IMR-90 (cell line): ENCODE results near the gene GUCD1. TPM values are rescaled to one million over a fixed set of nuclear protein-coding genes. Genes with fewer than 3 reads are reported as not detected.

Source experiments
- ATAC-seq: fragments of 200-7000 bp; cut with Tn5 transposase; 2 replicates; pipeline ENCODE4 v1.9.1; 2020; ENCODE audit warnings: low read depth, mild to moderate bottlenecking, moderate library complexity
- BruUV-seq: library from RNA; stranded (reverse); fragments of 400-500 nt; replicated peaks from 2 replicates; lab custom pipeline; 2021; lab: Mats Ljungman, UMichigan
- CTCF ChIA-PET: fragments of 300-600 bp; formaldehyde crosslinking; extraction: SDS; loops from one replicate; lab custom pipeline; 2021; ENCODE audit warnings: antibody characterized with exemption; lab: Yijun Ruan, JAX
- POLR2A ChIA-PET: fragments of 300-600 bp; sonication (Branson Sonifier 250); formaldehyde crosslinking; loops from one replicate; lab custom pipeline; 2022; ENCODE audit warnings: antibody characterized with exemption; ENCODE audit not compliant: unreplicated experiment; lab: Charles Lee
- DNase-seq: peaks from one replicate; pipeline ENCODE4 v3.0.0; 2013
- H2AFZ ChIP-seq: replicated peaks from 2 replicates; pipeline ENCODE3; 2013; ENCODE audit warnings: low read length, mild to moderate bottlenecking; ENCODE audit not compliant: poor library complexity
- H2AK5ac ChIP-seq: 2 replicates; pipeline ENCODE4 v1.6.1; 2013; ENCODE audit warnings: low read depth, low read length, inconsistent platforms
- H2AK9ac ChIP-seq: replicated peaks from 2 replicates; pipeline ENCODE3; 2013; ENCODE audit warnings: mild to moderate bottlenecking, low read depth, low read length, moderate library complexity; ENCODE audit not compliant: poor library complexity
- H2BK120ac ChIP-seq: 2 replicates; pipeline ENCODE4 v1.6.1; 2013; ENCODE audit warnings: low read depth, low read length, inconsistent platforms
- H2BK15ac ChIP-seq: 3 replicates; pipeline ENCODE4 v1.6.1; 2013; ENCODE audit warnings: low read depth, low read length, inconsistent platforms
- H2BK20ac ChIP-seq: 2 replicates; pipeline ENCODE4 v1.6.1; 2013; ENCODE audit warnings: low read depth, mild to moderate bottlenecking, inconsistent platforms, low read length, moderate library complexity
- H2BK5ac ChIP-seq: 2 replicates; pipeline ENCODE4 v1.6.1; 2013; ENCODE audit warnings: mild to moderate bottlenecking, low read depth, low read length, inconsistent platforms; ENCODE audit not compliant: poor library complexity, severe bottlenecking
- H3K14ac ChIP-seq: replicated peaks from 2 replicates; pipeline ENCODE4 v1.6.1; 2013; ENCODE audit warnings: low read depth, low read length, inconsistent platforms
- H3K18ac ChIP-seq: 2 replicates; pipeline ENCODE4 v1.6.1; 2013; ENCODE audit warnings: low read depth, low read length, control low read depth
- H3K23ac ChIP-seq: 2 replicates; pipeline ENCODE4 v1.6.1; 2013; ENCODE audit warnings: low read depth, low read length, inconsistent platforms
- H3K27ac ChIP-seq: 2 replicates; pipeline ENCODE4 v1.5.1; 2013; ENCODE audit warnings: mild to moderate bottlenecking, control low read depth, low read length; ENCODE audit not compliant: insufficient read depth
- H3K27me3 ChIP-seq: 2 replicates; pipeline ENCODE4 v1.6.1; 2013; ENCODE audit warnings: low read length; ENCODE audit not compliant: control insufficient read depth, insufficient read depth
- H3K36me3 ChIP-seq: 2 replicates; pipeline ENCODE4 v1.6.1; 2013; ENCODE audit warnings: low read length, mixed read lengths; ENCODE audit not compliant: control insufficient read depth, insufficient read depth
- H3K4ac ChIP-seq: 2 replicates; pipeline ENCODE4 v1.6.1; 2013; ENCODE audit warnings: low read depth, low read length, inconsistent platforms
- H3K4me1 ChIP-seq: 2 replicates; pipeline ENCODE4 v1.6.1; 2013; ENCODE audit warnings: low read length, mixed read lengths; ENCODE audit not compliant: control insufficient read depth, insufficient read depth
- H3K4me2 ChIP-seq: 2 replicates; pipeline ENCODE4 v1.6.1; 2013; ENCODE audit warnings: low read depth, mild to moderate bottlenecking, control low read depth, low read length, moderate library complexity
- H3K4me3 ChIP-seq: 2 replicates; pipeline ENCODE4 v1.5.1; 2013; ENCODE audit warnings: low read depth, mild to moderate bottlenecking, control low read depth, low read length, moderate library complexity; ENCODE audit not compliant: insufficient read depth
- H3K56ac ChIP-seq: 2 replicates; pipeline ENCODE4 v1.6.1; 2013; ENCODE audit warnings: low read length, inconsistent platforms; ENCODE audit not compliant: insufficient read depth; ENCODE audit errors: extremely low read depth
- H3K79me1 ChIP-seq, 2 experiments: 2 replicates each; pipeline ENCODE4 v1.6.1; 2013; ENCODE audit warnings: low read length in 2 of 2, inconsistent platforms in 1 of 2, low read depth in 1 of 2
- H3K9ac ChIP-seq: 2 replicates; pipeline ENCODE4 v1.6.1; 2013; ENCODE audit warnings: low read depth, low read length, control low read depth
- H3K9me1 ChIP-seq: 2 replicates; pipeline ENCODE4 v1.6.1; 2013; ENCODE audit warnings: low read length, inconsistent platforms; ENCODE audit not compliant: insufficient read depth
- H3K9me3 ChIP-seq: 2 replicates; pipeline ENCODE4 v1.6.1; 2013; ENCODE audit warnings: low read length; ENCODE audit not compliant: control insufficient read depth, insufficient read depth
- H4K20me1 ChIP-seq: 2 replicates; pipeline ENCODE4 v1.6.1; 2013; ENCODE audit warnings: low read length, inconsistent platforms; ENCODE audit not compliant: insufficient read depth
- H4K5ac ChIP-seq: 2 replicates; pipeline ENCODE4 v1.6.1; 2013; ENCODE audit warnings: mild to moderate bottlenecking, low read depth, low read length, control low read depth
- H4K8ac ChIP-seq, 2 experiments: 2 replicates each; pipeline ENCODE4 v1.6.1; 2013; ENCODE audit warnings: low read depth in 2 of 2, low read length in 2 of 2, control low read depth in 1 of 2, inconsistent platforms in 1 of 2
- H4K91ac ChIP-seq: 2 replicates; pipeline ENCODE4 v1.6.1; 2013; ENCODE audit warnings: low read depth, low read length, inconsistent platforms; ENCODE audit not compliant: insufficient read depth
- BHLHE40 ChIP-seq: fragments of 150-350 bp; IDR thresholded peaks from 2 replicates; pipeline ENCODE4 v1.6.1; 2016; ENCODE audit warnings: mild to moderate bottlenecking, low read depth, low read length
- RAD21 ChIP-seq: IDR thresholded peaks from 2 replicates; pipeline ENCODE4 v1.6.1; 2012; ENCODE audit warnings: low read length, improper control_type of control experiment
- RCOR1 ChIP-seq: IDR thresholded peaks from 2 replicates; pipeline ENCODE4 v1.6.1; 2012; ENCODE audit warnings: mild to moderate bottlenecking, low read length, improper control_type of control experiment; ENCODE audit not compliant: insufficient replicate concordance
- RFX5 ChIP-seq: IDR thresholded peaks from 2 replicates; pipeline ENCODE4 v1.8.0; 2012; ENCODE audit warnings: low read depth, mild to moderate bottlenecking, low read length, moderate library complexity
- SMC3 ChIP-seq: fragments of 150-350 bp; IDR thresholded peaks from 2 replicates; pipeline ENCODE4 v1.6.1; 2016; ENCODE audit warnings: low read depth, mild to moderate bottlenecking, antibody characterized with exemption, low read length, moderate library complexity
- USF2 ChIP-seq: fragments of 150-350 bp; IDR thresholded peaks from 2 replicates; pipeline ENCODE4 v1.6.1; 2017; ENCODE audit warnings: mild to moderate bottlenecking, antibody characterized with exemption, low read length, low read depth
- WGBS, 2 experiments: methylation state at CpG; one replicate each; pipeline versions ENCODE4 v1.1.5 to v1.1.7; 2013; ENCODE audit warnings: missing lambda C conversion rate in 2 of 2; ENCODE audit not compliant: insufficient read length in 1 of 2; ENCODE audit errors: extremely low coverage in 2 of 2; 5-methylcytosine and 5-hydroxymethylcytosine counted together
- dilution Hi-C: fragments of 300-500 bp; cut with HindIII; formaldehyde crosslinking; loops from one replicate; pipeline ENCODE4 v1.14.3; 2018; ENCODE audit warnings: low sequenced_read_pairs; ENCODE audit not compliant: unreplicated experiment
- in situ Hi-C: fragments of 300-500 bp; cut with MboI; formaldehyde crosslinking; loops from 3 replicates; pipeline ENCODE4 v1.14.3; 2019; ENCODE audit warnings: low sequenced_read_pairs, inconsistent platforms, mixed read lengths
- intact Hi-C: fragments of 100-400 bp; cut with micrococcal nuclease; formaldehyde crosslinking; loops from 2 replicates; pipeline ENCODE4 v1.10.0; 2022
- polyA plus RNA-seq, 3 experiments: library from polyadenylated mRNA; depleted of rRNA; stranded (reverse); fragments of >200 nt; gene quantifications; 2 replicates each; pipeline ENCODE4 v1.2.3, GENCODE V29; 2012; ENCODE audit warnings: low replicate concordance in 1 of 3
- total RNA-seq: library from RNA; depleted of rRNA; stranded (reverse); fragments of >200 nt; gene quantifications from 2 replicates; pipeline ENCODE4 v1.2.3, GENCODE V29; 2012

Gene GUCD1
- total and polyA plus RNA-seq, 2 of the 4 experiments (the other 2 are of a cell fraction): 97.6 to 143 TPM

GRCh38 chr22:24514241-24515026 lies 40.5 kb downstream of the GUCD1 start (continued):
- no peak for TF ChIP-seq RAD21

DNA sequence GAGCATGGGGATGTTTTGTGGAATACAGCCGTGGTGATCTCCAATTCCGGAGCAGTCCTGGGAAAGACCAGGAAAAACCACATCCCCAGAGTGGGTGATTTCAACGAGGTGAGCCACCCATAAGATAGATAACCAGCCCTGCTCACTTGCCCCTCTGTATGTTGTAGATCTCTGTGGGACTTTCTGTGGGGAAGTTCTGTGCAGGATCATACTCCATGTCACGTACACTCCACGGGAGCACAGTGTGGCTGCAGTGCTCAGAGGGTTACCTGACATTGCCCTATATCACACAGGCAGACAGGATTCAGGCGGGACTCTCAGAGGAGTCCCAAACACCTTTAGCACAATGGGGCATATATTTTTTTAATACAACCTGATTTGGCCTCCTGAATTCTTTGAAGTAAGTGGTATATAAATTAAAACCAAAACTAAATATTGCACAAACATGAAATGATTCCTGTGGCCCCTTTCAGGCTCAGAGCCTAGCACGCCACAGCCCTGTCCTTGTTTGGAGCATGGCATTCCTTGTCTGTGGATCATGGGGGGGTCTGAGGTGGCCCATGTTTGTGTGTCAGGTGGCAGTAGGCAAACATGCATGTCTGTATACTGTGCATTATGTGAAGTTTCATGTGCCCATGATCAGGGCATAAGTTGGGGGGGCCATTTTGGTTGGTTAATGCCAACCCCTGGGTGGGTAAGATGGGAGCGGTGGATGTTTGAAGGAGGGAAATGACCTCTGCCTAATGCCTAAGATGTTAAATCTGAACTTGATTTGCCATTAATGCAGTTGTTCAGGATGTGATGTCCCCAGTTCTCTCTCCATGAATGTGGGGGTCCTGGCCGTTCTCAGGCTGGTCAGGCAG lies 41.3 kb downstream of the GUCD1 start:
- WGBS, 2 experiments: 100% methylated on average over 2 of the region's 9 CpGs; no CpG with 5 or more reads in 1 of the 2 experiments
- dilution Hi-C loops: no loop called here
- POLR2A ChIA-PET: no interaction called here

More for the DNA sequence above, 41.3 kb downstream of the GUCD1 start:
- Histone ChIP-seq H3K27me3 (peaks cover 6% of the 10 kb centered on the region), H3K36me3 (no peaks in the 10 kb centered on the region), H3K9me3 (no peaks in the 10 kb centered on the region), H4K8ac (no peak overlapping the region), H2BK5ac (no peak overlapping the region), H3K4me2 (no peak overlapping the region), H3K4me1 (peaks cover 13% of the 10 kb centered on the region), H3K9me1 (0 out of 2 replicates have a peak, but pooled peaks cover 4% of the 10 kb centered on the region), H3K14ac (no peak overlapping the region), H2AFZ (peak overlapping the region; percentile 16), H2AK5ac (no peak overlapping the region), H3K79me1 (no peaks in the 10 kb centered on the region), H2BK20ac (no peak overlapping the region), H2BK15ac (no peak overlapping the region), H4K20me1 (no peaks in the 10 kb centered on the region), H3K56ac (no peak overlapping the region), H2AK9ac (no peak overlapping the region), H3K23ac (no peak overlapping the region), H3K9ac (no peak overlapping the region), H3K4me3 (no peak overlapping the region), H2BK120ac (no peak overlapping the region), H4K5ac (no peak overlapping the region), H3K27ac (no peak overlapping the region), H3K18ac (no peak overlapping the region), H3K4ac (no peak overlapping the region), H4K91ac (no peak overlapping the region)
- TF ChIP-seq BHLHE40: no peak
- TF ChIP-seq RCOR1: no peak
- TF ChIP-seq SMC3: no peak
- TF ChIP-seq USF2: no peak
- TF ChIP-seq RAD21: no peak
- TF ChIP-seq RFX5: no peak
- no TSS peak for BruUV-seq
- CTCF ChIA-PET: no interaction called here
- DNase-seq (no peak), ATAC-seq (no peak)
- intact Hi-C loops: no loop called here
- in situ Hi-C loops: no loop called here
